OCI-LY7 (cell line): ENCODE results near the gene TCF15. TPM values are rescaled to one million over a fixed set of nuclear protein-coding genes. Genes with fewer than 3 reads are reported as not detected.
A peak's percentile ranks its signal among the peaks of the same experiment; 100 is the strongest.

Experiments
- BruUV-seq: library from RNA; stranded (reverse); fragments of 400-500 nt; replicated peaks from 2 replicates; lab custom pipeline; 2021; lab: Mats Ljungman, UMichigan
- CTCF ChIA-PET: fragments of 300-600 bp; sonication (Branson Sonifier 250); formaldehyde crosslinking; loops from one replicate; lab custom pipeline; 2022; ENCODE audit warnings: antibody characterized with exemption; ENCODE audit not compliant: unreplicated experiment; lab: Charles Lee
- POLR2A ChIA-PET: fragments of 300-600 bp; sonication (Branson Sonifier 250); formaldehyde crosslinking; loops from one replicate; lab custom pipeline; 2022; ENCODE audit warnings: antibody characterized with exemption; lab: Charles Lee
- DNase-seq: peaks from one replicate; pipeline ENCODE4 v3.0.0-alpha.2; 2015; ENCODE audit warnings: low spot score
- H2AFZ ChIP-seq: fragments of 200-600 bp; sonication (generic), shearing (Covaris generic); 2 replicates; pipeline ENCODE4 v1.6.1; 2014; ENCODE audit warnings: mild to moderate bottlenecking, antibody characterized with exemption, low read length, moderate library complexity
- H3K27ac ChIP-seq: fragments of 200-600 bp; sonication (generic); 2 replicates; pipeline ENCODE4 v1.5.1; 2014; ENCODE audit warnings: mixed run types, low read depth, mild to moderate bottlenecking, moderate library complexity, low read length, inconsistent platforms; ENCODE audit not compliant: poor library complexity, severe bottlenecking
- H3K36me3 ChIP-seq: fragments of 200-600 bp; sonication (generic); 2 replicates; pipeline ENCODE4 v1.6.1; 2014; ENCODE audit warnings: mild to moderate bottlenecking, antibody characterized with exemption, low read length, moderate library complexity, mixed read lengths; ENCODE audit not compliant: insufficient read depth
- H3K4me1 ChIP-seq: fragments of 200-600 bp; sonication (generic); 2 replicates; pipeline ENCODE4 v1.5.1; 2014; ENCODE audit warnings: mild to moderate bottlenecking, low read length; ENCODE audit not compliant: insufficient read depth, poor library complexity, severe bottlenecking
- H3K4me2 ChIP-seq: fragments of 200-600 bp; sonication (generic); 2 replicates; pipeline ENCODE4 v1.6.1; 2014; ENCODE audit warnings: mild to moderate bottlenecking, low read length
- H3K4me3 ChIP-seq: fragments of 200-600 bp; sonication (generic); 2 replicates; pipeline ENCODE4 v1.5.1; 2014; ENCODE audit warnings: mild to moderate bottlenecking, low read depth, low read length; ENCODE audit not compliant: poor library complexity, severe bottlenecking
- H3K79me2 ChIP-seq: fragments of 200-600 bp; sonication (generic); 2 replicates; pipeline ENCODE4 v1.6.1; 2016; ENCODE audit warnings: low read depth, mild to moderate bottlenecking, low read length, moderate library complexity, mixed read lengths; ENCODE audit not compliant: insufficient read depth
- H3K9me2 ChIP-seq: fragments of 200-600 bp; sonication (generic); 2 replicates; pipeline ENCODE4 v1.6.1; 2016; ENCODE audit warnings: mild to moderate bottlenecking, low read length, mixed read lengths; ENCODE audit not compliant: insufficient read depth
- H3K9me3 ChIP-seq: fragments of 200-600 bp; sonication (generic); 2 replicates; pipeline ENCODE4 v1.6.1; 2014; ENCODE audit warnings: mild to moderate bottlenecking, mixed run types, low read length, mixed read lengths
- H4K20me1 ChIP-seq: fragments of 200-600 bp; sonication (generic); 2 replicates; pipeline ENCODE4 v1.6.1; 2014; ENCODE audit warnings: mild to moderate bottlenecking, antibody characterized with exemption, low read length, moderate library complexity, mixed read lengths; ENCODE audit not compliant: insufficient read depth
- CTCF ChIP-seq: fragments of 200-600 bp; sonication (generic); conservative IDR thresholded peaks from 2 replicates; pipeline ENCODE4 v1.5.1; 2014; ENCODE audit warnings: mild to moderate bottlenecking, antibody characterized with exemption, low read length, moderate library complexity, mixed read lengths
- EZH2phosphoT487 ChIP-seq: fragments of 200-600 bp; sonication (generic); IDR thresholded peaks from 2 replicates; pipeline ENCODE4 v1.6.1; 2018; ENCODE audit warnings: low read depth, borderline replicate concordance, mild to moderate bottlenecking, mixed run types, antibody characterized with exemption, low read length, moderate library complexity, mixed read lengths
- intact Hi-C: fragments of 100-400 bp; cut with micrococcal nuclease; formaldehyde crosslinking; loops from one replicate; pipeline ENCODE4 v1.10.0; 2022; ENCODE audit not compliant: unreplicated experiment
- total RNA-seq, 2 experiments: library from RNA; depleted of rRNA in 1 of 2; stranded (reverse); fragments of >200 nt in 1 of 2; shearing (Covaris generic) in 1 of 2; gene quantifications; 2 replicates each; pipeline ENCODE4 v1.2.3, GENCODE V29; 2014 to 2022

TCF15 gene
- total RNA-seq, 2 experiments from 2014 or later = not detected

- Histone ChIP-seq H4K20me1 (no peaks in the 10 kb centered on the region), H3K27ac (no peak overlapping the region), H3K79me2 (no peaks in the 10 kb centered on the region), H2AFZ (no peak overlapping the region), H3K36me3 (no peaks in the 10 kb centered on the region), H3K4me1 (no peaks in the 10 kb centered on the region), H3K4me3 (no peak overlapping the region), H3K4me2 (no peak overlapping the region), H3K9me2 (no peaks in the 10 kb centered on the region), H3K9me3 (no peaks in the 10 kb centered on the region)
- no peak for TF ChIP-seq EZH2phosphoT487
- TF ChIP-seq CTCF = no peak
- ChIA-PET CTCF (no interaction called here), POLR2A (no interaction called here)
- no peak for DNase-seq
- intact Hi-C loops = no loop called here
- BruUV-seq = no TSS peak
Observed at GRCh38 chr20:607476-607875, 2.6 kb downstream of the TCF15 start.

- intact Hi-C loops = no loop called here
- POLR2A ChIA-PET = no interaction called here
- Histone ChIP-seq H3K9me2 (no peaks in the 10 kb centered on the region), H3K9me3 (no peaks in the 10 kb centered on the region), H4K20me1 (no peaks in the 10 kb centered on the region), H2AFZ (no peak overlapping the region), H3K79me2 (no peaks in the 10 kb centered on the region), H3K4me2 (no peak overlapping the region), H3K27ac (no peak overlapping the region), H3K4me3 (no peak overlapping the region), H3K36me3 (no peaks in the 10 kb centered on the region), H3K4me1 (no peaks in the 10 kb centered on the region)
- no peak for DNase-seq
- TF ChIP-seq EZH2phosphoT487 (no peak), CTCF (no peak)
- no TSS peak for BruUV-seq
- CTCF ChIA-PET = no interaction called here
Observed at GRCh38 chr20:605237-605636, 4.9 kb downstream of the TCF15 start.

- no peak for DNase-seq
- BruUV-seq = no TSS peak
- H3K4me2 ChIP-seq = no peak overlapping the region
- H3K4me3 ChIP-seq = no peak overlapping the region
- H2AFZ ChIP-seq = no peak overlapping the region
- no peaks in the 10 kb centered on the region for H4K20me1 ChIP-seq
- POLR2A ChIA-PET = interaction anchor here (0.5 to 0.9 kb wide), 2 partner anchors 16 to 210 kb away, joined by 3 read pairs; no protein-coding TSS in a partner anchor
- no peak overlapping the region for H3K27ac ChIP-seq
- intact Hi-C loops = no loop called here
- H3K9me3 ChIP-seq = no peaks in the 10 kb centered on the region
- H3K36me3 ChIP-seq = no peaks in the 10 kb centered on the region
- TF ChIP-seq EZH2phosphoT487 (no peak), CTCF (0 out of 2 replicates have a peak, but pooled peaks have one; percentile 12)
- no peaks in the 10 kb centered on the region for H3K9me2 ChIP-seq
- H3K79me2 ChIP-seq = no peaks in the 10 kb centered on the region
- H3K4me1 ChIP-seq = no peaks in the 10 kb centered on the region
- CTCF ChIA-PET = no interaction called here
Observed at GRCh38 chr20:603116-603640, 6.9 kb downstream of the TCF15 start.
